GM21515 (cell line): ENCODE results near the gene RAPGEF2.
"Not testable (repeated sequence)": the region's sequence is repeated elsewhere in the genome, so short reads cannot be mapped to it uniquely, and the experiment has no call there.

Experiments
- ATAC-seq: cut with Tn5 transposase; IDR thresholded peaks from one replicate; pipeline ENCODE4 v1.9.1; 2021; ENCODE audit not compliant: unreplicated experiment

RAPGEF2 gene

GRCh38 chr4:159102622-159103383, at the start of gene RAPGEF2:
TSS of gene RAPGEF2 (plus strand) at chr4:159103079. CDS start at chr4:159104163, 1,084 bp downstream.
- peak; percentile 85 for ATAC-seq

- no peak for ATAC-seq
Measured at GRCh38 chr4:159055833-159056232, 47.0 kb upstream of the RAPGEF2 start.

- no peak for ATAC-seq
Measured at GRCh38 chr4:159060161-159060560, 42.7 kb upstream of the RAPGEF2 start.

DNA sequence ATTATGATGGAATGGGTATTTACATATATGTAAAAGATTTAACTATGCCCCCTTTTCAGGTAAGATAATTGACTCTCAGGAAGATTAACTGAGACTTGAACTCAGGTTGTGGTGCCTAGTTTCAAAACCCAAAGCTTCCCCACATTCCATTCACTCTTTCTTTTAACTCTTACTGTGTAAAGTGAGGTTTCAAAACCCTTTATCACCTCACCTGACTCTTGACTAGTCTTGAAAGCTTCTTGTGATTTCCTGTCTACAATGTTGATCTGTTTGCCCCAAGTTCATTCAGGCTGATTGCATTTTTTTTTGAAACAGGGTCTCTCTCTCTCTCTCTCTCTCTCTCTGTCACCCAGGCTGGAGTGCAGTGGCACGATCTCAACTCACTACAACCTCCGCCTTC, 40.5 kb upstream of the RAPGEF2 start:
- ATAC-seq = no peak

- no peak for ATAC-seq
Measured at GRCh38 chr4:159065513-159066240, 37.2 kb upstream of the RAPGEF2 start.

DNA sequence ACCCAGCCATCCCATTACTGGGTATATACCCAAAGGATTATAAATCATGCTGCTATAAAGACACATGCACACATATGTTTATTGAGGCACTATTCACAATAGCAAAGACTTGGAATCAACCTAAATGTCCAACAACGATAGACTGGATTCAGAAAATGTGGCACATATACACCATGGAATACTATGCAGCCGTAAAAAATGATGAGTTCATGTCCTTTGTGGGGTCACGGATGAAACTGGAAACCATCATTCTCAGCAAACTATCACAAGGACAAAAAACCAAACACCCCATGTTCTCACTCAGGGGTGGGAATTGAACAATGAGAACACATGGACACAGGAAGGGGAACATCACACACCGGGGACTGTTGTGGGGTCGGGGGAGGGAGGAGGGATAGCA, 34.7 kb upstream of the RAPGEF2 start:
- ATAC-seq = not testable (repeated sequence)

- no peak for ATAC-seq
Measured at GRCh38 chr4:159069922-159070321, 33.0 kb upstream of the RAPGEF2 start.

DNA sequence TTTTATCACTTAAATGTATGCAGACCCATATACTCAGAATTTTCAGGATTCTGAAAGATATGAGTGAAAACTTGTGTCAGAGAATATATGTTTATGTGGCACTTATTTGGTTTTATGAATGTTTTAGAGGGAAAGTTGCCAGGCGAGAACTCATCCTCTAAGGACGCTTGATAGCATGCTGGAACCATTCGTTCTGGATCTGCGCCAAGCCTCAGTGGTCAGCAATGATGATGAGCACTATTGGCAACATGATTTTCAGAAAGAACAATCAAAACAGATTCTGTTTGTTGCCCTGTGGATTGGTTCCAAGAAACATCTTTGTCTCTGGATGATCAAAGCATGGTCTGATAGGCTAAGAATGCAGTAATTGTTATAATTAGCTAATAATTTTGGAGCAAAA, 32.1 kb upstream of the RAPGEF2 start:
- no peak for ATAC-seq

DNA sequence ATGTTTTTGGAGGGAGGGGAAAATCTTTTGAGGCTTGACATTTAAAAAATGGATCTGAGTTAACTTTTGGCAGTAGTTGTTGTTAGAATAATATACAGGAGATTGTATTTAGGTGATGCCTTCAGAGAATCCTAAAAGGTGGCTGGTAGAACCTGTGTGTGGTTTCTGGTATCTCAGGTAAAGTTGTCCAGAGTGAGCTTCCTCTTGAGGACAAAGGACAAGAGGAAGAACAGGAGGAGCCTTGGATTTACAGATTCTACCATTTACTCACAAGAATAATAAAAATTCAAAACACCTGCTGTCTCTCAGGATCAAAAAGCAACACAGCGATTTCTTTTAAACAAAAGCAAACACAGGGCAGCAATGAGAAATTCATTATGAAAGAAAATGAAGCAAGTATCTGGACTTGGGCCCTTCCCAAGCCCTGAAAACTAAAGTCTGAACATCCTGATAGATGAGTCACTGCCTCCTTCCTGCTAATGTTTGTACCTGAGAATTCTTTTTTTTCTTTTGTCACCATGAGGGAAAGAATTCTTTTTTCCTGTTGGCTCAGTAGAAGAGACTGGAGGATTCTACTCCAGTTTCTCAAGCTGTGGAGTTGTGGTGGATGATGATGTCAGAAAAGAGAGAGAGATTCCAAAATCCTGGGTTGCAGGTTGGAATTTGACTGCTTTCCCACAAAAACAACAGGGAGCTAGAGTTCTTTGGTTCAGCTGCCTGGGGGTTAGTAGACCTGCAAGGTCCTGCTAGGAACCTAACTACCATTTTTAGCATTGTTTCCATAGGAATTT, 31.5 kb upstream of the RAPGEF2 start:
- no peak for ATAC-seq

DNA sequence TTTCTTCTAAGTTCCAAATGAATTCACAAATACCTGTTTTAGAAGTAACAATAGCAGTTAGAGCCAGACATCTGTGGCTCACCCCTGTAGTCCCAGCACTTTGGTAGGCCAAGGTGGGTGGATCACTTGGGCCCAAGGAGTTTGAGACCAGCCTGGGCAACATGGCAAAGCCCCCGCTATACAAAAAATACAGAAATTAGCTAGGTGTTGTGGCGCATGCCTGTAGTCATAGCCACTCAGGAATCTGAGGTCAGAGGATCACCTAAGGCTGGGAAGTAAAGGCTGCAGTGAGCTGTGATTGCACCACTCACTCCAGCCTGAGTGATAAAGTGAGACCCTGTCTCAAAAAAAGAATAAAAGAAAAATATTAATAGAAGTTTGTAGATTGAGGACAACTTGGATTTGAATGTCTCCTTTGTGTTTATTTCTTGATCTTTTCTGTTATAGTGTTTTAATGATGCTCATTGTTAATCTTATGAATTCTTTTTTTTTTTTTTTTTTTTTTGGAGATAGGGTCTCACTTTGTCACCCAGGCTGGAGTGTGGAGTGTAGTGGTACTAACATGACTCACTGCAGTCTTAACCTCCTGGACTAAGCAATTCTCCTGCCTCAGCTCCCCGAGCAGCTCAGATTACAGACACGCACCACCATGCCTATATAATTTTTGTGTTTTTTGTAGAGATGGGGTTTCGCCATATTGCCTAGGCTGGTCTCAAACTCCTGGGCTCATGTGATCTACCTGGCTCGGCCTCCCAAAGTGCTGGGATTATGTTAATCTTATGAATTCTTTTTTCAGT, 30.7 kb upstream of the RAPGEF2 start:
- ATAC-seq = no peak

- no peak for ATAC-seq
Measured at GRCh38 chr4:159075531-159075932, 27.3 kb upstream of the RAPGEF2 start.

DNA sequence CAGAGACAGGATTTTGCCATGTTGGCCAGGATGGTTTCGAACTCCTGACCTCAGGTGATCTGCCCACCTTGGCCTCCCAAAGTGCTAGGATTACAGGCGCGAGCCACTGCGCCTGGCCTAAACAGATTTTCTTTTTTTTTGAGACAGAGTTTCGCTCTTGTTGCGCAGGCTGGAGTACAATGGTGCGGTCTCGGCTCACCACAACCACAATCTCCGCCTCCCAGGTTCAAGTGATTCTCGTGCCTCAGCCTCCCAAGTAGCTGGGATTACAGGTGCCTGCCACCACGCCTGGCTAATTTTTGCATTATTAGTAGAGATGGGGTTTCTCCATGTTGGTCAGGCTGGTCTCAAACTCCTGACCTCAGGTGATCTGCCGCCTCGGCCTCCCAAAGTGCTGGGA, 25.9 kb upstream of the RAPGEF2 start:
- ATAC-seq = not testable (repeated sequence)

GRCh38 chr4:159077702-159078495, 25.0 kb upstream of the RAPGEF2 start:
- peak; percentile 97 for ATAC-seq

DNA sequence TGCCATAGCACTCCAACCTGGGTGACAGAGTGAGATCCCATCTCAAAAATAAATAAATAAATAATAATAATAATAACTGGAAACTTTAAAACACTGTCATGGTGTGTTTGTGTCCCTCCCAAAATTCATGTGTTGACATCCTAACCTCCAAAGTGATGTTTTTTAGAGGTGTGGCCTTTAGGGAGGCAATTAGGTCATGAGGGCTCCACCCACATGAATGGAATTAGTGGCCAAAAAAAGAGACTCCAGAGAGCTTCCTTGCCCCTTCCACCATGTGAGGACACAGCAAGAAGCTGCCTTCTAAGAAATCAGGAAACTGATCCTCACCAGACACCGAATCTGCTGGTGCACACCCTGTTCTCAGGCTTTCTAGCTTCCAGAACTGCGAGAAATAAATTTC, 23.8 kb upstream of the RAPGEF2 start:
- no peak for ATAC-seq

- ATAC-seq = no peak
Measured at GRCh38 chr4:159086606-159087005, 16.3 kb upstream of the RAPGEF2 start.

- no peak for ATAC-seq
Measured at GRCh38 chr4:159090255-159090654, 12.6 kb upstream of the RAPGEF2 start.

DNA sequence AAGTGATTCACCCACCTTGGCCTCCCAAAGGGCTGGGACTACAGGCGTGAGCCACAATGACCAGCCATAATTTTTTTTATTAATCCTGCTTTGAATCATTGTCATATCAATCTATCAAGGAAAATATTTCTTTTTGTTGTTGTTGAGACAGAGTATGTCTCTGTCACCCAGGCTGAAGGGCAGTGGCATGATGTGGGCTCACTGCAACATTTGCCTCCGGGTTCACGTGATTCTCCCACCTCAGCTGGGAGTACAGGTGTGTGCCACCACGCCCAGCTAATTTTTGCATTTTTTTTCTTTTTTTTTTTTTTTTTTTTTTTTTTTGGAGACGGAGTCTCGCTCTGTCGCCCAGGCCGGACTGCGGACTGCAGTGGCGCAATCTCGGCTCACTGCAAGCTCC, 8.7 kb upstream of the RAPGEF2 start:
- ATAC-seq = not testable (repeated sequence)

GRCh38 chr4:159096434-159096833, 6.4 kb upstream of the RAPGEF2 start:
- no peak for ATAC-seq

DNA sequence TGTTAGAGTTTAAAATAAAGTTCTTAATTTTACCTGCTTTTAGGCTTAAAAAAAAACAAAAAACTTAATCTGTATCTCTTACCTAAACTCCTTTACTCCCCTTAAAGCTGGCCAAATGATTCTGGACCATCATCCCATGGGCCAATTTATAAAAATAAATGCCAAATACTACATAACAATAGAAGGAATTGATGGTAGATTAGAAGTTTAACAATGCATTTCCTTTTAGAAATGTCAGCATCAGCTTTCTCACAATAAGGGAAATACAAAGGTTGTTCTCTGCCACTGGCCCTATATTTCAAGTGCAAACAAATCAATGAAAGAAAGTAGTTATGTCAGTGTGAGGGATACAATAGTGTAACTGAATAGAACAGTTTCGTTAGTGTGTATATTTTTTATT, 5.7 kb upstream of the RAPGEF2 start:
- ATAC-seq = no peak

DNA sequence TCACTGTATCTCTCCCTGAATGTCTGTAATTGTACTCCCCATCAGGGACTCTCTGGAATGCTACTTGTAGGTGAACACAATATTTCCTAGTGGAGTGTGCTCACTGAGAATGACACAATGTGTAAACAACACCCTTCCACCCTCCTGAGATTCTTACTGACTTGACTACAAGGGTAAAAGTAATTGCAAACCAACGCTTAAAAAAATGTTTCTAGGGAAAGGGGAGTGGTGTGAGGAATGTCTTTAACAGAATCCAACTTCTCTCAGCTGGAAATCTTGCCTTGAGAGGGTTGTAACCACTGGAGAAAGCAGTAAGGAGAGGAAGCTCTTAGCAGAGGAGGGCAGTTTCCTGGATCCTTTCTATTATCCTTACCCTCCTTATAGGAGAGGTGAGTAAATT, 5.1 kb upstream of the RAPGEF2 start:
- no peak for ATAC-seq
